GM12874 (cell line): ENCODE results near the gene TP53BP1.

Experiments
- CTCF ChIP-seq: IDR thresholded peaks from 2 replicates; pipeline ENCODE4 v1.5.1; 2011; ENCODE audit warnings: low read depth, mild to moderate bottlenecking, control low read depth, low read length, moderate library complexity; ENCODE audit not compliant: insufficient read depth

Gene TP53BP1

GRCh38 chr15:43522247-43522646 is 29.3 kb upstream of the TP53BP1 start:
- no peak for TF ChIP-seq CTCF

- TF ChIP-seq CTCF = no peak
Observed at GRCh38 chr15:43521419-43521818, 28.5 kb upstream of the TP53BP1 start.

GRCh38 chr15:43520138-43520537 is 27.2 kb upstream of the TP53BP1 start:
- TF ChIP-seq CTCF = no peak

GRCh38 chr15:43519196-43519595 is 26.2 kb upstream of the TP53BP1 start:
- TF ChIP-seq CTCF = no peak

- TF ChIP-seq CTCF = no peak
Observed at GRCh38 chr15:43518197-43518761, 25.3 kb upstream of the TP53BP1 start.

GRCh38 chr15:43517354-43518196 is 24.6 kb upstream of the TP53BP1 start, which contains the start of gene MAP1A:
TSS of gene MAP1A (plus strand) at chr15:43517608. CDS start at chr15:43521474, 3,866 bp downstream.
- TF ChIP-seq CTCF = no peak

GRCh38 chr15:43516801-43517353 is 23.9 kb upstream of the TP53BP1 start:
- TF ChIP-seq CTCF = no peak
